Lower leg skin (tissue), 3 donors: Measurements from ENCODE around the gene RHCG.

ENCODE experiments used
- POLR2A ChIP-seq, 2 donors: fragments of 450-650 bp; IDR thresholded peaks; one replicate each; pipeline ENCODE4 v1.6.1; 2016 to 2017; ENCODE audit warnings: antibody characterized with exemption in 2 of 2, mild to moderate bottlenecking in 1 of 2, moderate library complexity in 1 of 2
- TF ChIP-seq, protein P1 (sequence below), 3 donors: fragments of 450-650 bp; IDR thresholded peaks; one replicate each; pipeline ENCODE4 v1.5.1; 2016; ENCODE audit warnings: antibody characterized with exemption in 3 of 3, mild to moderate bottlenecking in 3 of 3, moderate library complexity in 2 of 3

DNA sequence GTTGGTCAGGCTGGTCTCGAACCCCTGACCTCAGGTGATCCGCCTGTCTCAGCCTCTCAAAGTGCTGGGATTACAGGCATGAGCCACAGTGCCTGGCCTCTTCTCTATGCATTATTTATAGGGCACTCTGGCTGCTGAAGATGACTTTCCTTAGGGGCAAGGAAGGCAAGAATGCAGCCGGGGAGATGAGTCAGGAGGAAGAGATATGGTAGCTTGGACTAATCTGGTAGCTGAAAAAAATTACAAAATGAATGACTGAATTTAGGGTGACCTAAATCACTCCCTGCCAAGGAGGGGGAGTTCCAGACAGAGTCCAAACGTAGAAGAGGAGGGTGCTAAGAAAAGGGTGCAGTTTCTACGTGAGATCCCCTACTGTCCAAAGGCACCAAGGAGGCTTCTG lies 14.2 kb downstream of the RHCG start:
- TF ChIP-seq, protein P1, sequence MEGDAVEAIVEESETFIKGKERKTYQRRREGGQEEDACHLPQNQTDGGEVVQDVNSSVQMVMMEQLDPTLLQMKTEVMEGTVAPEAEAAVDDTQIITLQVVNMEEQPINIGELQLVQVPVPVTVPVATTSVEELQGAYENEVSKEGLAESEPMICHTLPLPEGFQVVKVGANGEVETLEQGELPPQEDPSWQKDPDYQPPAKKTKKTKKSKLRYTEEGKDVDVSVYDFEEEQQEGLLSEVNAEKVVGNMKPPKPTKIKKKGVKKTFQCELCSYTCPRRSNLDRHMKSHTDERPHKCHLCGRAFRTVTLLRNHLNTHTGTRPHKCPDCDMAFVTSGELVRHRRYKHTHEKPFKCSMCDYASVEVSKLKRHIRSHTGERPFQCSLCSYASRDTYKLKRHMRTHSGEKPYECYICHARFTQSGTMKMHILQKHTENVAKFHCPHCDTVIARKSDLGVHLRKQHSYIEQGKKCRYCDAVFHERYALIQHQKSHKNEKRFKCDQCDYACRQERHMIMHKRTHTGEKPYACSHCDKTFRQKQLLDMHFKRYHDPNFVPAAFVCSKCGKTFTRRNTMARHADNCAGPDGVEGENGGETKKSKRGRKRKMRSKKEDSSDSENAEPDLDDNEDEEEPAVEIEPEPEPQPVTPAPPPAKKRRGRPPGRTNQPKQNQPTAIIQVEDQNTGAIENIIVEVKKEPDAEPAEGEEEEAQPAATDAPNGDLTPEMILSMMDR (IDR thresholded peaks at IDR 0.05), result no peak
- no peak for TF ChIP-seq POLR2A (IDR thresholded peaks at IDR 0.05)
